Neural crest cell (in vitro differentiated cells): ENCODE data around the gene KIF22. TPM values are rescaled to one million over a fixed set of nuclear protein-coding genes. Genes with fewer than 3 reads are reported as not detected.
"Not testable (repeated sequence)": the region's sequence is repeated elsewhere in the genome, so short reads cannot be mapped to it uniquely, and the experiment has no call there.

Experiments used
- DNase-seq: peaks from one replicate; pipeline ENCODE4 v3.0.0; 2021; ENCODE audit warnings: low read depth, mixed read lengths, low spot score
- H3K27ac Mint-ChIP-seq: one replicate; pipeline ENCODE4 v1.8.0; 2021; ENCODE audit warnings: mild to moderate bottlenecking, mixed read lengths; ENCODE audit not compliant: unreplicated experiment
- H3K27me3 Mint-ChIP-seq: 2 replicates; pipeline ENCODE4 v1.8.0; 2021; ENCODE audit warnings: low read depth, mild to moderate bottlenecking, mixed read lengths
- H3K36me3 Mint-ChIP-seq: 2 replicates; pipeline ENCODE4 v1.8.0; 2021; ENCODE audit warnings: low read depth, mild to moderate bottlenecking, mixed read lengths
- H3K4me1 Mint-ChIP-seq: 2 replicates; pipeline ENCODE4 v1.8.0; 2021; ENCODE audit warnings: mixed read lengths
- H3K4me3 Mint-ChIP-seq: one replicate; pipeline ENCODE4 v1.8.0; 2021; ENCODE audit warnings: mild to moderate bottlenecking, mixed read lengths
- H3K9me3 Mint-ChIP-seq: 2 replicates; pipeline ENCODE4 v1.8.0; 2021; ENCODE audit warnings: mixed read lengths
- CTCF ChIP-seq: fragments of 200-600 bp; sonication (generic); conservative IDR thresholded peaks from 2 replicates; pipeline ENCODE4 v1.5.0; 2021; ENCODE audit warnings: antibody characterized with exemption, mild to moderate bottlenecking
- total RNA-seq: library from RNA; stranded (reverse); gene quantifications from 2 replicates; pipeline ENCODE4 v1.2.1, GENCODE V29; 2021

The KIF22 gene
- total RNA-seq, 1 donor from 2014 or later, result 173 TPM

- Mint-ChIP-seq H3K27me3 (no peaks in the 10 kb centered on the region), H3K27ac (no peak overlapping the region), H3K36me3 (no peaks in the 10 kb centered on the region), H3K9me3 (no peaks in the 10 kb centered on the region), H3K4me3 (no peak overlapping the region), H3K4me1 (no peaks in the 10 kb centered on the region)
- no peak for DNase-seq
- TF ChIP-seq CTCF, result no peak
These were observed 45.3 kb upstream of the KIF22 start for GRCh38 chr16:29745121-29745852.

- H3K27ac Mint-ChIP-seq, result no peak within 1 kb of the TSS
- no peak for TF ChIP-seq CTCF
- H3K4me1 Mint-ChIP-seq, result no peaks in the 10 kb centered on the region
- H3K9me3 Mint-ChIP-seq, result no peaks in the 10 kb centered on the region
- no peaks in the 10 kb centered on the region for H3K27me3 Mint-ChIP-seq
- H3K4me3 Mint-ChIP-seq, result no peak within 1 kb of the TSS
- H3K36me3 Mint-ChIP-seq, result no peaks in the 10 kb centered on the region
- DNase-seq, result no peak
These were observed 44.7 kb upstream of the KIF22 start, which contains the start of gene C16orf54 for GRCh38 chr16:29745853-29746345. Gene C16orf54 (minus strand): TSS chr16:29745990. CDS start chr16:29744951, 1,039 bp downstream.

GRCh38 chr16:29746518-29746917 is 44.0 kb upstream of the KIF22 start:
- H3K9me3 Mint-ChIP-seq, H3K36me3 Mint-ChIP-seq, H3K4me1 Mint-ChIP-seq, H3K4me3 Mint-ChIP-seq, DNase-seq, H3K27ac Mint-ChIP-seq, H3K27me3 Mint-ChIP-seq: not testable (repeated sequence)

GRCh38 chr16:29747947-29748759 is 42.4 kb upstream of the KIF22 start:
- Mint-ChIP-seq H3K4me3 (no peak overlapping the region), H3K9me3 (no peaks in the 10 kb centered on the region), H3K4me1 (no peaks in the 10 kb centered on the region), H3K27me3 (no peaks in the 10 kb centered on the region), H3K36me3 (no peaks in the 10 kb centered on the region), H3K27ac (no peak overlapping the region)
- TF ChIP-seq CTCF, result no peak
- no peak for DNase-seq

- H3K36me3 Mint-ChIP-seq, DNase-seq, H3K27ac Mint-ChIP-seq, H3K4me1 Mint-ChIP-seq, H3K4me3 Mint-ChIP-seq, H3K27me3 Mint-ChIP-seq, H3K9me3 Mint-ChIP-seq: not testable (repeated sequence)
These were observed 41.8 kb upstream of the KIF22 start for GRCh38 chr16:29748760-29749149.

- no peak for DNase-seq
- Mint-ChIP-seq H3K27ac (no peak overlapping the region), H3K4me1 (no peaks in the 10 kb centered on the region), H3K27me3 (no peaks in the 10 kb centered on the region), H3K9me3 (no peaks in the 10 kb centered on the region), H3K4me3 (no peak overlapping the region), H3K36me3 (no peaks in the 10 kb centered on the region)
- TF ChIP-seq CTCF, result no peak
These were observed 37.0 kb upstream of the KIF22 start for GRCh38 chr16:29753516-29753915.
